H9 (cell line): ENCODE measurements around the gene RPS27. TPM values are rescaled to one million over a fixed set of nuclear protein-coding genes. Genes with fewer than 3 reads are reported as not detected.

Experiments
- DNase-seq: peaks from one replicate; pipeline ENCODE4 v3.0.0-alpha.2; 2017
- H2AFZ ChIP-seq: one replicate; pipeline ENCODE4 v1.6.1; 2013; ENCODE audit warnings: mild to moderate bottlenecking, low read length, control low read depth, moderate library complexity
- H2AK5ac ChIP-seq: 2 replicates; pipeline ENCODE4 v1.6.1; 2013; ENCODE audit warnings: low read length, control low read depth, mixed read lengths; ENCODE audit not compliant: insufficient read length
- H2BK120ac ChIP-seq: one replicate; pipeline ENCODE4 v1.6.1; 2013; ENCODE audit warnings: low read depth, mild to moderate bottlenecking, low read length, control low read depth, inconsistent platforms; ENCODE audit not compliant: poor library complexity, severe bottlenecking
- H2BK12ac ChIP-seq: 2 replicates; pipeline ENCODE4 v1.6.1; 2013; ENCODE audit warnings: low read length, control low read depth, mixed read lengths, low read depth; ENCODE audit not compliant: insufficient read length
- H2BK15ac ChIP-seq: 2 replicates; pipeline ENCODE4 v1.6.1; 2013; ENCODE audit warnings: low read depth, low read length, control low read depth
- H2BK20ac ChIP-seq: one replicate; pipeline ENCODE4 v1.6.1; 2013; ENCODE audit warnings: low read depth, mild to moderate bottlenecking, low read length, control low read depth, inconsistent platforms; ENCODE audit not compliant: poor library complexity, severe bottlenecking
- H2BK5ac ChIP-seq: 2 replicates; pipeline ENCODE4 v1.6.1; 2013; ENCODE audit warnings: low read length, control low read depth, mixed read lengths; ENCODE audit not compliant: insufficient read length
- H3K14ac ChIP-seq: 2 replicates; pipeline ENCODE4 v1.6.1; 2013; ENCODE audit warnings: low read length, control low read depth; ENCODE audit not compliant: insufficient read depth
- H3K18ac ChIP-seq: 2 replicates; pipeline ENCODE4 v1.6.1; 2013; ENCODE audit warnings: low read depth, mild to moderate bottlenecking, mixed read lengths, low read length, control low read depth; ENCODE audit not compliant: insufficient read length
- H3K23ac ChIP-seq: 2 replicates; pipeline ENCODE4 v1.6.1; 2013; ENCODE audit warnings: low read length, control low read depth, mixed read lengths, low read depth; ENCODE audit not compliant: insufficient read length
- H3K23me2 ChIP-seq: 2 replicates; pipeline ENCODE4 v1.6.1; 2013; ENCODE audit warnings: low read depth, mild to moderate bottlenecking, mixed read lengths, low read length, control low read depth; ENCODE audit not compliant: insufficient read length, poor library complexity, severe bottlenecking
- H3K27ac ChIP-seq: 2 replicates; pipeline ENCODE4 v1.5.1; 2013; ENCODE audit warnings: low read length, control low read depth, mixed read lengths, low read depth; ENCODE audit not compliant: insufficient read length
- H3K27me3 ChIP-seq: 2 replicates; pipeline ENCODE4 v1.6.1; 2013; ENCODE audit warnings: low read length, control low read depth, inconsistent platforms; ENCODE audit not compliant: insufficient read depth
- H3K4ac ChIP-seq: 2 replicates; pipeline ENCODE4 v1.6.1; 2013; ENCODE audit warnings: low read depth, mild to moderate bottlenecking, control low read depth, inconsistent platforms, low read length, moderate library complexity
- H3K4me1 ChIP-seq: 2 replicates; pipeline ENCODE4 v1.6.1; 2013; ENCODE audit warnings: low read length, control low read depth, inconsistent platforms; ENCODE audit not compliant: insufficient read depth
- H3K4me2 ChIP-seq: 2 replicates; pipeline ENCODE4 v1.6.1; 2013; ENCODE audit warnings: low read length, control low read depth, mixed read lengths; ENCODE audit not compliant: insufficient read length, insufficient read depth
- H3K56ac ChIP-seq: 2 replicates; pipeline ENCODE4 v1.6.1; 2013; ENCODE audit warnings: low read depth, mild to moderate bottlenecking, mixed read lengths, low read length, control low read depth; ENCODE audit not compliant: insufficient read length
- H3K79me1 ChIP-seq: 2 replicates; pipeline ENCODE4 v1.6.1; 2013; ENCODE audit warnings: low read depth, mild to moderate bottlenecking, moderate library complexity, low read length, control low read depth, inconsistent platforms; ENCODE audit not compliant: insufficient read depth, poor library complexity, severe bottlenecking
- H3K79me2 ChIP-seq: 2 replicates; pipeline ENCODE4 v1.6.1; 2013; ENCODE audit warnings: low read length, control low read depth, inconsistent platforms; ENCODE audit not compliant: insufficient read depth
- H3K9ac ChIP-seq: 2 replicates; pipeline ENCODE4 v1.6.1; 2013; ENCODE audit warnings: low read length, control low read depth, mixed read lengths; ENCODE audit not compliant: insufficient read length; ENCODE audit errors: extremely low read depth
- H3K9me3 ChIP-seq: one replicate; pipeline ENCODE4 v1.6.1; 2013; ENCODE audit warnings: low read depth, low read length, inconsistent platforms; ENCODE audit not compliant: control insufficient read depth
- H3T11ph ChIP-seq: one replicate; pipeline ENCODE4 v1.6.1; 2013; ENCODE audit warnings: mild to moderate bottlenecking, low read length, control low read depth, inconsistent platforms
- H4K20me1 ChIP-seq: one replicate; pipeline ENCODE4 v1.6.1; 2013; ENCODE audit not compliant: control insufficient read depth, insufficient read length, insufficient read depth
- H4K5ac ChIP-seq: 2 replicates; pipeline ENCODE4 v1.6.1; 2013; ENCODE audit warnings: low read depth, mild to moderate bottlenecking, mixed read lengths, low read length, control low read depth; ENCODE audit not compliant: insufficient read length
- H4K8ac ChIP-seq: replicated peaks from 2 replicates; pipeline ENCODE4 v1.6.1; 2013; ENCODE audit warnings: low read length, control low read depth, mixed read lengths, low read depth; ENCODE audit not compliant: insufficient read length
- H4K91ac ChIP-seq: 2 replicates; pipeline ENCODE4 v1.6.1; 2013; ENCODE audit warnings: low read depth, mild to moderate bottlenecking, moderate library complexity, mixed read lengths, low read length, control low read depth; ENCODE audit not compliant: insufficient read length
- H3K27ac Mint-ChIP-seq, 3 experiments: 2 replicates in 2 of 3; 3 replicates in 1 of 3; pipeline ENCODE4 v1.8.0; 2020 to 2021; ENCODE audit warnings: mixed read lengths in 3 of 3, mild to moderate bottlenecking in 1 of 3, moderate library complexity in 1 of 3
- H3K27me3 Mint-ChIP-seq: 2 replicates; pipeline ENCODE4 v1.8.0; 2021; ENCODE audit warnings: low read depth, mild to moderate bottlenecking, moderate library complexity, mixed read lengths
- H3K36me3 Mint-ChIP-seq, 3 experiments: 2 replicates in 2 of 3; 3 replicates in 1 of 3; pipeline ENCODE4 v1.8.0; 2020 to 2021; ENCODE audit warnings: low read depth in 3 of 3, mixed read lengths in 3 of 3; ENCODE audit not compliant: insufficient read depth in 1 of 3
- H3K4me1 Mint-ChIP-seq, 2 experiments: 2 replicates each; pipeline ENCODE4 v1.8.0; 2020; ENCODE audit warnings: mixed read lengths in 2 of 2
- H3K4me3 Mint-ChIP-seq, 2 experiments: 2 replicates in 1 of 2; 3 replicates in 1 of 2; pipeline ENCODE4 v1.8.0; 2020 to 2021; ENCODE audit warnings: mild to moderate bottlenecking in 2 of 2, mixed read lengths in 2 of 2, moderate library complexity in 1 of 2
- H3K9me3 Mint-ChIP-seq, 2 experiments: 2 replicates in 1 of 2; 3 replicates in 1 of 2; pipeline ENCODE4 v1.8.0; 2020; ENCODE audit warnings: mild to moderate bottlenecking in 2 of 2, mixed read lengths in 2 of 2, moderate library complexity in 1 of 2
- WGBS: extraction: QIAGEN DNeasy Blood & Tissue Kit; methylation state at CpG from one replicate; pipeline ENCODE4 v1.1.7; 2013; ENCODE audit warnings: missing lambda C conversion rate, low lambda C conversion rate, mixed read lengths; ENCODE audit not compliant: insufficient read length; ENCODE audit errors: extremely low coverage; 5-methylcytosine and 5-hydroxymethylcytosine counted together
- total RNA-seq: library from RNA; stranded (reverse); gene quantifications from 2 replicates; pipeline ENCODE4 v1.2.1, GENCODE V29; 2021
- TF ChIP-seq, protein P1 (sequence below): fragments of 200-600 bp; sonication (generic); conservative IDR thresholded peaks from 3 replicates; pipeline ENCODE4 v1.8.0; 2021; ENCODE audit warnings: antibody characterized with exemption, mild to moderate bottlenecking

The RPS27 gene
- total RNA-seq, 1 experiment from 2014 or later: 2,321 TPM

DNA sequence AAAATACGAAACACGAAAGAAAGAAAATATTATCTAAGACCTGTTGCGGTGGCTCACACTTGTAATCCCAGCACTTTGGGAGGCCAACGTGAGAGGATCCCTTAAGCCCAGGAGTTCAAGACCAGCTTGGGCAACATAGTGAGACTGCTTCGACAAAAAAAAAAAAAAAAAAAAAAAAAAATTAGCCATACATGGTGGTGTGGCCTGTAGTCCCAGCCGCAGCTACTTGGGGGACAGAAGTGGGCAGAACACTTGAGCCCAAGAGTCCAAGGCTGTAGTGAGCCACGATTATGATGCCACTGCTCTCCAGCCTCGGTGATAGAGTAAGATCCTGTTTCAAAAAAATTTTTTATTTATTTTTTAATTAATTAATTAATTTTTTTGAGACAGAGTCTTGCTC lies 2.9 kb upstream of the RPS27 start:
- no peak overlapping the region for H3T11ph ChIP-seq
- Mint-ChIP-seq H3K4me3 (0 out of 5 replicates have a peak overlapping the region, but pooled peaks of 1 of the 2 experiments have one; percentile 28), H3K9me3 (no peaks in the 10 kb centered on the region; a peak in 2 of 5 replicates), H3K27ac (no peak overlapping the region), H3K36me3 (peaks cover 28 to 39% (median 38%) of the 10 kb centered on the region in 3 experiments), H3K27me3 (no peaks in the 10 kb centered on the region), H3K4me1 (peaks cover 27 to 28% of the 10 kb centered on the region in 2 experiments)
- H2AFZ ChIP-seq: no peak overlapping the region
- no CpG with 5 or more reads among the region's 8 CpGs for WGBS
- no peaks in the 10 kb centered on the region for H3K27me3 ChIP-seq
- H2BK5ac ChIP-seq: no peak overlapping the region
- H4K20me1 ChIP-seq: no peaks in the 10 kb centered on the region
- H2AK5ac ChIP-seq: no peak overlapping the region
- no peak overlapping the region for H2BK120ac ChIP-seq
- no peak overlapping the region for H3K4ac ChIP-seq
- no peak for DNase-seq
- no peak overlapping the region for H2BK12ac ChIP-seq
- no peak overlapping the region for H4K8ac ChIP-seq
- no peak overlapping the region for H3K23ac ChIP-seq
- H3K4me1 ChIP-seq: no peaks in the 10 kb centered on the region
- no peaks in the 10 kb centered on the region for H3K9me3 ChIP-seq
- no peak overlapping the region for H3K9ac ChIP-seq
- peaks cover 18% of the 10 kb centered on the region for H3K23me2 ChIP-seq
- TF ChIP-seq, protein P1, sequence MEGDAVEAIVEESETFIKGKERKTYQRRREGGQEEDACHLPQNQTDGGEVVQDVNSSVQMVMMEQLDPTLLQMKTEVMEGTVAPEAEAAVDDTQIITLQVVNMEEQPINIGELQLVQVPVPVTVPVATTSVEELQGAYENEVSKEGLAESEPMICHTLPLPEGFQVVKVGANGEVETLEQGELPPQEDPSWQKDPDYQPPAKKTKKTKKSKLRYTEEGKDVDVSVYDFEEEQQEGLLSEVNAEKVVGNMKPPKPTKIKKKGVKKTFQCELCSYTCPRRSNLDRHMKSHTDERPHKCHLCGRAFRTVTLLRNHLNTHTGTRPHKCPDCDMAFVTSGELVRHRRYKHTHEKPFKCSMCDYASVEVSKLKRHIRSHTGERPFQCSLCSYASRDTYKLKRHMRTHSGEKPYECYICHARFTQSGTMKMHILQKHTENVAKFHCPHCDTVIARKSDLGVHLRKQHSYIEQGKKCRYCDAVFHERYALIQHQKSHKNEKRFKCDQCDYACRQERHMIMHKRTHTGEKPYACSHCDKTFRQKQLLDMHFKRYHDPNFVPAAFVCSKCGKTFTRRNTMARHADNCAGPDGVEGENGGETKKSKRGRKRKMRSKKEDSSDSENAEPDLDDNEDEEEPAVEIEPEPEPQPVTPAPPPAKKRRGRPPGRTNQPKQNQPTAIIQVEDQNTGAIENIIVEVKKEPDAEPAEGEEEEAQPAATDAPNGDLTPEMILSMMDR: no peak
- no peak overlapping the region for H2BK15ac ChIP-seq
- H3K79me2 ChIP-seq: peaks cover 5% of the 10 kb centered on the region; the same call in 1 of the 2 replicates
- H3K79me1 ChIP-seq: peaks cover 4% of the 10 kb centered on the region
- H4K91ac ChIP-seq: no peak overlapping the region
- H3K56ac ChIP-seq: no peak overlapping the region
- H3K14ac ChIP-seq: no peak overlapping the region
- H3K27ac ChIP-seq: no peak overlapping the region
- H4K5ac ChIP-seq: no peak overlapping the region
- no peak overlapping the region for H3K18ac ChIP-seq
- no peak overlapping the region for H3K4me2 ChIP-seq
- no peak overlapping the region for H2BK20ac ChIP-seq
